Measurements from ENCODE around the gene RACGAP1. TPM values are rescaled to one million over a fixed set of nuclear protein-coding genes. Genes with fewer than 3 reads are reported as not detected.

Gene RACGAP1
- total RNA-seq, 4 donors from 2014 or later = 5.1 to 29.7 (median 8.5) TPM

- TF ChIP-seq, protein P1, sequence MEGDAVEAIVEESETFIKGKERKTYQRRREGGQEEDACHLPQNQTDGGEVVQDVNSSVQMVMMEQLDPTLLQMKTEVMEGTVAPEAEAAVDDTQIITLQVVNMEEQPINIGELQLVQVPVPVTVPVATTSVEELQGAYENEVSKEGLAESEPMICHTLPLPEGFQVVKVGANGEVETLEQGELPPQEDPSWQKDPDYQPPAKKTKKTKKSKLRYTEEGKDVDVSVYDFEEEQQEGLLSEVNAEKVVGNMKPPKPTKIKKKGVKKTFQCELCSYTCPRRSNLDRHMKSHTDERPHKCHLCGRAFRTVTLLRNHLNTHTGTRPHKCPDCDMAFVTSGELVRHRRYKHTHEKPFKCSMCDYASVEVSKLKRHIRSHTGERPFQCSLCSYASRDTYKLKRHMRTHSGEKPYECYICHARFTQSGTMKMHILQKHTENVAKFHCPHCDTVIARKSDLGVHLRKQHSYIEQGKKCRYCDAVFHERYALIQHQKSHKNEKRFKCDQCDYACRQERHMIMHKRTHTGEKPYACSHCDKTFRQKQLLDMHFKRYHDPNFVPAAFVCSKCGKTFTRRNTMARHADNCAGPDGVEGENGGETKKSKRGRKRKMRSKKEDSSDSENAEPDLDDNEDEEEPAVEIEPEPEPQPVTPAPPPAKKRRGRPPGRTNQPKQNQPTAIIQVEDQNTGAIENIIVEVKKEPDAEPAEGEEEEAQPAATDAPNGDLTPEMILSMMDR (IDR thresholded peaks at IDR 0.05) = no peak
- TF ChIP-seq POLR2A (IDR thresholded peaks at IDR 0.05) = no peak
Measured at GRCh38 chr12:49972641-49973360, 52.5 kb downstream of the RACGAP1 start, which contains the start of gene AQP6. Gene AQP6 (plus strand): TSS chr12:49972947. CDS start chr12:49973174, 227 bp downstream.

DNA sequence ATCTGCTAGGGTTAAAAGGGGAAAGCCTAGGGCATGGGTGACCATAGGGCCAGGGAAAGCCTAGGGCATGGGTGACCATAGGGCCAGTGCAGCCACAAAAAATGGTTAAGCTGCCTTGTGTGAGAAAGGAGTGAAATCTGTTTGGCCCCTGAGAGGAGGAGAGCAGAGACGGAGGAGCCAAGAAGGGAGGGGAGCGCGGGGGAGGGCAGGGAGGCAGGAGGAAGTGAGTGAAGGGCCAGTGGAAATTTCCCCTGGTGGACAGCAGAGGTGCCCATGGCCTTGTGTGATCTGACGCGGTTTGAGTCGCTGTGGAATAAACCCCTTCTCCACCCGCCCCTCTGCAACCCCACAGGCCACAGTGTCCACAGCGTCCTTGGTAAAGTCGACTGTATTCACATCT, 53.2 kb downstream of the RACGAP1 start:
- peaks cover 0 to 21% (median 1%) of the 10 kb centered on the region in 4 donors for H3K4me1 ChIP-seq
- H3K27me3 ChIP-seq = no peaks in the 10 kb centered on the region
- TF ChIP-seq POLR2A (IDR thresholded peaks at IDR 0.05) = no peak
- no peaks in the 10 kb centered on the region for H3K36me3 ChIP-seq
- DNase-seq = no peak
- H3K27ac ChIP-seq = no peak overlapping the region
- H3K9me3 ChIP-seq = no peaks in the 10 kb centered on the region
- H3K4me3 ChIP-seq = no peak overlapping the region

More at GRCh38 chr12:49972641-49973360, 52.5 kb downstream of the RACGAP1 start, which contains the start of gene AQP6:
- H3K4me1 ChIP-seq = peaks cover 0 to 14% (median 0%) of the 10 kb centered on the region in 4 donors
- peak in 1 of 3 donors; percentile 23 for DNase-seq
- no peaks in the 10 kb centered on the region for H3K9me3 ChIP-seq
- H3K27ac ChIP-seq = no peak within 1 kb of the TSS
- no peaks in the 10 kb centered on the region for H3K27me3 ChIP-seq
- no peak within 1 kb of the TSS for H3K4me3 ChIP-seq
- no peaks in the 10 kb centered on the region for H3K36me3 ChIP-seq

- Histone ChIP-seq H3K27me3 (no peaks in the 10 kb centered on the region), H3K9me3 (no peaks in the 10 kb centered on the region), H3K4me3 (no peak overlapping the region), H3K27ac (no peak overlapping the region), H3K36me3 (no peaks in the 10 kb centered on the region), H3K4me1 (peaks cover 0 to 23% (median 2%) of the 10 kb centered on the region in 4 donors)
- TF ChIP-seq, protein P1 (IDR thresholded peaks at IDR 0.05) = no peak
- DNase-seq = no peak
Measured at GRCh38 chr12:49971141-49971540, 54.2 kb downstream of the RACGAP1 start.

GRCh38 chr12:49970658-49971057, 54.6 kb downstream of the RACGAP1 start:
- H3K27me3 ChIP-seq = no peaks in the 10 kb centered on the region
- H3K4me3 ChIP-seq = no peak overlapping the region
- no peak overlapping the region for H3K27ac ChIP-seq
- DNase-seq = no peak
- H3K36me3 ChIP-seq = no peaks in the 10 kb centered on the region
- peaks cover 0 to 23% (median 2%) of the 10 kb centered on the region in 4 donors for H3K4me1 ChIP-seq
- TF ChIP-seq, protein P1 (IDR thresholded peaks at IDR 0.05) = no peak
- TF ChIP-seq POLR2A (IDR thresholded peaks at IDR 0.05) = no peak
- H3K9me3 ChIP-seq = no peaks in the 10 kb centered on the region

GRCh38 chr12:49969651-49970429, 55.5 kb downstream of the RACGAP1 start:
- H3K27me3 ChIP-seq = no peaks in the 10 kb centered on the region
- H3K27ac ChIP-seq = no peak overlapping the region
- H3K4me1 ChIP-seq = peaks cover 0 to 15% (median 2%) of the 10 kb centered on the region in 4 donors
- H3K36me3 ChIP-seq = no peaks in the 10 kb centered on the region
- peak in 1 of 3 donors; percentile 39 for DNase-seq
- no peak overlapping the region for H3K4me3 ChIP-seq
- TF ChIP-seq, protein P1 (IDR thresholded peaks at IDR 0.05) = no peak
- TF ChIP-seq POLR2A (IDR thresholded peaks at IDR 0.05) = no peak
- H3K9me3 ChIP-seq = no peaks in the 10 kb centered on the region

GRCh38 chr12:49969027-49969426, 56.3 kb downstream of the RACGAP1 start:
- Histone ChIP-seq H3K27ac (no peak overlapping the region), H3K9me3 (no peaks in the 10 kb centered on the region), H3K36me3 (no peaks in the 10 kb centered on the region), H3K4me1 (peaks cover 0 to 9% (median 2%) of the 10 kb centered on the region in 4 donors), H3K27me3 (no peaks in the 10 kb centered on the region), H3K4me3 (no peak overlapping the region)
- DNase-seq = no peak
- no peak for TF ChIP-seq POLR2A (IDR thresholded peaks at IDR 0.05)
- TF ChIP-seq, protein P1 (IDR thresholded peaks at IDR 0.05) = no peak
